ENCODE results near the gene SGSM2.

The SGSM2 gene

DNA sequence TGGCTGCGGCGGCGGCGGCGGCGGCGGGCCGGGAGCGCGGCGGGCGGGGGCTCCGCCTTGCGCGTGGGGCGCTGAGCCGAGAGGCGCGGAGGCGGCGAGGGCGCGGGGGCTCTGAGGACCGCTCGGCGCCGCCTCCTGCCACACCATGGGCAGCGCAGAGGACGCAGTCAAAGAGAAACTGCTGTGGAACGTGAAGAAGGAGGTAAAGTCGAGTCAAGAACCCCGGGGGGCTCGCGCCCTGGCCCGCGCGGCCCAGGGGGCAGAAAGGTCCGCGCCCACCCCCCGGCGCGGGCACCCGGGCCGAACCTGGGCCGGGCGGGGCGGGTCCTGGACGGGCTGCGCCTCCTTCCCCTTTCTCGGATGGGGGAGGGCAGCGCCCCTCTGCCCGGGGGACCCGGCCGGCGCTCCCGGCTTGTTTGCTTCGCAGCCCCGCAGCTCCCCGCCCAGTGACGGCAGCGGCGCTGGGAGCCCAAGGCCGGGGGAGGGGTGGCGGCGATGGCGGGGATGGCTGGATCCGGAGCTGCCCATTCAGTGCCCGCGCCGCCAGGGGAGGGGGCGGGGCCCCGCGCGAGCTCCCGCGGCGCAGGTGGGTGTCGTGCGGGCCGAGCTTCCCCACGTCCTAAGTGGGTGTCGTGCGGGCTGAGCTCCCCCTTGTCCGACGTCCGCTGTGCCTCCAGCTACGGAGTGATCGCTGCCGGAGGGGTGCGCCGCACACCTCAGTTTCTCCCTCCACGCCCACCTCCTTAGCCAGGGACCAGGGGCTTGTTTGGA, 428 bp downstream of the SGSM2 start:
- DNase-seq (ENCODE audit: low spot score), result peak; percentile 78
- H3K4me3 ChIP-seq, result peak overlapping the region; percentile 96
- H3K27ac ChIP-seq, result peak overlapping the region; percentile 77 to 87
- TF ChIP-seq, protein P1, sequence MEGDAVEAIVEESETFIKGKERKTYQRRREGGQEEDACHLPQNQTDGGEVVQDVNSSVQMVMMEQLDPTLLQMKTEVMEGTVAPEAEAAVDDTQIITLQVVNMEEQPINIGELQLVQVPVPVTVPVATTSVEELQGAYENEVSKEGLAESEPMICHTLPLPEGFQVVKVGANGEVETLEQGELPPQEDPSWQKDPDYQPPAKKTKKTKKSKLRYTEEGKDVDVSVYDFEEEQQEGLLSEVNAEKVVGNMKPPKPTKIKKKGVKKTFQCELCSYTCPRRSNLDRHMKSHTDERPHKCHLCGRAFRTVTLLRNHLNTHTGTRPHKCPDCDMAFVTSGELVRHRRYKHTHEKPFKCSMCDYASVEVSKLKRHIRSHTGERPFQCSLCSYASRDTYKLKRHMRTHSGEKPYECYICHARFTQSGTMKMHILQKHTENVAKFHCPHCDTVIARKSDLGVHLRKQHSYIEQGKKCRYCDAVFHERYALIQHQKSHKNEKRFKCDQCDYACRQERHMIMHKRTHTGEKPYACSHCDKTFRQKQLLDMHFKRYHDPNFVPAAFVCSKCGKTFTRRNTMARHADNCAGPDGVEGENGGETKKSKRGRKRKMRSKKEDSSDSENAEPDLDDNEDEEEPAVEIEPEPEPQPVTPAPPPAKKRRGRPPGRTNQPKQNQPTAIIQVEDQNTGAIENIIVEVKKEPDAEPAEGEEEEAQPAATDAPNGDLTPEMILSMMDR (IDR thresholded peaks at IDR 0.05), result no peak

DNA sequence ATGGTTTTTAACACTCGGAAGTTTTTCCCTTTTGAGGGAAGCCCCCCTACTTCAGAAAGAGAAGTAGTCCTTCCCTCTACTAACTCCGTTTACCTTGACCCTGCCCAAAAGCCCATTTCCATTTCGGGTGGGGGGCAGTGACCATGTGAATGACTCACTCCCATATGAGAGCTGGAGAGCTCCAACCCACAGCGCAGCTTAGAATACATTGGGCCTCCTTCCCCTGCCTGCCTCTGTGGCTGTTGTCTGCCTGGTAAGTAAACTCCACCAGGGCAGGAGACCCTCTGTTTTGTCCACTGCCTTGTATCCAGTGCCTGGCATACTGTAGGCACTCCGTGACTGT, 985 bp downstream of the SGSM2 start:
- Histone ChIP-seq H3K27ac (peak overlapping the region; percentile 77 to 87), H3K4me3 (peak overlapping the region; percentile 96)
- DNase-seq (ENCODE audit: low spot score), result no peak
- TF ChIP-seq, protein P1 (IDR thresholded peaks at IDR 0.05), result no peak

DNA sequence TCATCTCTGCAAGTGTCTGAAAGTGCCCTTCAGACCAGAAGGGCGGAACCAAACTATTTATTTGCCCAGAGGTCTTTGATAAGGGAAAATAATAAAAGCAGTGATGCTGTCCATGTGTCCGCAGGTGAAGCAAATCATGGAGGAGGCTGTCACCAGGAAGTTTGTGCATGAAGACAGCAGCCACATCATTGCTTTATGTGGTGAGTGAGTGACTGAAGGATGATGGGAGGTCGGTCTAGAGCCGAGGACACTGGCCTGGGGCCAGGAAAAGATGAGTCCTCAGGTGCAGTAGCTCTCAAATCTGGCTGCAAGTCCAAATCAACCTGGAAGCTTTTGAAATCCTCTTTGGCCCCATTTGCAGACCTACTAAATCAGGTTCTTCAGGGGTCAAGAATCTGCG, 6.1 kb downstream of the SGSM2 start:
- Histone ChIP-seq H3K4me3 (no peak overlapping the region), H3K27ac (no peak overlapping the region)
- TF ChIP-seq, protein P1 (IDR thresholded peaks at IDR 0.05), result no peak
- no peak for DNase-seq (ENCODE audit: low spot score)

DNA sequence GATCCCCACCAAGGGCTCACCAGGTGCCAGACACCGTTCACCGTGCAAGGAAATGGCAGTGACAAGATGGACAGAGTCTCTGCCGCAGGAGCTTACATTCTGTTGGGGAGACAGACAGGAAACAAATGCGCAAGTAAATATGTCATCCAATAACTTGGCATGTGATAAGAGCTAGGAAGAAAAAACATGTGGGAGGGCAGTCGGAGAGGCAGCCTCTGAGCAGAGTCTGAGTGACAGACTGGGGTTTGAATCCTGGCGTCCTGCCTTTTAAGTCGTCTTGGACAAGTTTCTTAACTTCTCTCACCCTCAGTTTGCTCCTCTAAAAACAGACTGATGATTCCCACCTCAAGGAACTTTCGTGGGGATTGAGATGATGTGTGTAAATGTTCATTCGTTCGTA, 7.2 kb downstream of the SGSM2 start:
- TF ChIP-seq, protein P1 (IDR thresholded peaks at IDR 0.05), result no peak
- no peak for DNase-seq (ENCODE audit: low spot score)
- no peak overlapping the region for H3K27ac ChIP-seq
- no peak overlapping the region for H3K4me3 ChIP-seq

DNA sequence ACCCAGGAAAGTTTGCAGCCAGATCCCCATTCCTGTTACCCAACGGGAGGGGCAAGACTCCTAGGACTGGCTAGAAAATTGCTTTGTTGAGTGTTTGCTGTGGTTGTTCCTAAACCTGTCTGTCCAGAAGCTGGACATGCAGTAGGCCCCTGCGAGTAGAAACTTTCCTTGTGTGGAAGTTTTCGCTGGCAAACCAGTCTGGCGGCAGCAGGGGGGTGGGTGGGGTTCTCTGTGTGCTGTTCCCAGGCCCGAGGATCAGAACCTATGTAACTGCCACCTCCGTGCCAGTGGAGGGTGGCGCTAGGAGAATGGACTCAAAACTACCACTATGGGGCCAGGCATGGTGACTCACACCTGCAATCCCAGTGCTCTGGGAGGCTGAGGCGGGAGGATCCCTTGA, 9.2 kb downstream of the SGSM2 start:
- Histone ChIP-seq H3K27ac (no peak overlapping the region), H3K4me3 (no peak overlapping the region)
- TF ChIP-seq, protein P1 (IDR thresholded peaks at IDR 0.05), result no peak
- DNase-seq (ENCODE audit: low spot score), result no peak

DNA sequence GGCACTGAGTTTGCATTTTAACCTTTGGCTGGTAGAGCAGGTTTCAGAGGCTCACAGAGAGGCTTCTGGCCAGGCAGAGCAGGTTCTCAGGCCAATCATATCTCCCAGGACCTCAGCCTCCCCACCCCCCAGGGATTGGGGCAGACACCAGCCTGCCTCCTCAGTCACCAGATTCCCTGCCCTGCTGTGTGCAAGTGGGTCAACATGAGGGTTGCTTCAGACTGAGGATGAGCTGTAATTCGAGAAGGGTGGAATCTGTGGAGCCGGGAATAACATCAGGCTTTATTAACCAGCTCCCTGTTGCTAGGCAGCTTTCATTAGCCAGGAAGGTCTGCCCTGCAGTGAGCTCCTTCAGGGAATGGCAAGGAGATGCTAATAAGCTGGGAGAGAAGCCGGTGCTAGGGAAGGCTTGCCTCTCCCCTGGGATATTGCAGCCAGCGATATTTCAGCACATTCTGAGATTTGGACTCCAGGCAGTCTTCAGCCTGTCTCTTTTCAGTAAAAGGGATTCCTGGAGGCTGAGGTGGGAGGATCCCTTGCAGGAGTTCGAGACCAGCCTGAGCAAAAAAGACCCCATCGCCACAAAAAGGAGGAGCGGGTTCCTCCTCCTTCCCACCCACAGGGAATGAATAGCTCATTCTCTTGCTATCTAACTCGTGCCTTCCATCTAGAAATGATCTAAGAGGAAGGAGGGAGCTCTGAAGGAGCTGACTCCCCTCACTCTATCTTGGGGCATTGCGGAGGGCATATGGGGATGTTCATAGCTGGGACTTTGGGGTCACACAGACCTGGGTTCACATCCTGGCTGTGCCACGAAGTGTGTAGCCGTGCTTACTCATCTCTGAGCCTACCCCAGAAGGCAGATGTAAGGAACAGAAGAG, 10.7 kb downstream of the SGSM2 start:
- TF ChIP-seq, protein P1 (IDR thresholded peaks at IDR 0.05), result no peak
- Histone ChIP-seq H3K27ac (no peak overlapping the region), H3K4me3 (no peak overlapping the region)
- no peak for DNase-seq (ENCODE audit: low spot score)

All from coronary artery (tissue), 2 donors.